Mucosa of rectum (tissue), 2 donors: ENCODE results near the gene TACC3.

ENCODE experiments used
- H3K27ac ChIP-seq, 2 donors: one replicate each; pipeline ENCODE4 v1.7.0; 2013; ENCODE audit warnings: inconsistent platforms in 2 of 2, low read depth in 2 of 2, low read length in 2 of 2
- H3K27me3 ChIP-seq, 2 donors: one replicate each; pipeline ENCODE4 v1.7.0; 2013; ENCODE audit warnings: low read length in 2 of 2; ENCODE audit not compliant: control insufficient read depth in 2 of 2, insufficient read depth in 2 of 2
- H3K36me3 ChIP-seq, 2 donors: one replicate each; pipeline ENCODE4 v1.7.0; 2013; ENCODE audit warnings: low read length in 2 of 2; ENCODE audit not compliant: control insufficient read depth in 2 of 2, insufficient read depth in 2 of 2
- H3K4me1 ChIP-seq, 2 donors: one replicate each; pipeline ENCODE4 v1.7.0; 2013; ENCODE audit warnings: low read length in 2 of 2, mild to moderate bottlenecking in 1 of 2; ENCODE audit not compliant: control insufficient read depth in 2 of 2, insufficient read depth in 2 of 2
- H3K4me3 ChIP-seq, 2 donors: one replicate each; pipeline ENCODE4 v1.7.0; 2013; ENCODE audit warnings: low read length in 2 of 2
- H3K9ac ChIP-seq, 2 donors: one replicate each; pipeline ENCODE4 v1.7.0; 2013; ENCODE audit warnings: low read length in 2 of 2, low read depth in 1 of 2, mild to moderate bottlenecking in 1 of 2
- H3K9me3 ChIP-seq, 2 donors: one replicate each; pipeline ENCODE4 v1.7.0; 2013; ENCODE audit warnings: low read length in 2 of 2; ENCODE audit not compliant: control insufficient read depth in 2 of 2
- donor health status: healthy.
- donor health status: Normal muscosa, but diverticular disease.

TACC3 gene

GRCh38 chr4:1759170-1759817 lies 38.0 kb downstream of the TACC3 start:
- H3K4me1 ChIP-seq, result peaks cover 4% of the 10 kb centered on the region in 2 donors
- peaks cover 5 to 8% of the 10 kb centered on the region in 2 donors for H3K27me3 ChIP-seq
- no peaks in the 10 kb centered on the region for H3K36me3 ChIP-seq
- H3K9ac ChIP-seq, result no peak overlapping the region
- H3K27ac ChIP-seq, result no peak overlapping the region
- H3K9me3 ChIP-seq, result no peaks in the 10 kb centered on the region
- H3K4me3 ChIP-seq, result no peak overlapping the region

- Histone ChIP-seq H3K27me3 (peaks cover 5 to 8% of the 10 kb centered on the region in 2 donors), H3K4me3 (no peak overlapping the region), H3K9me3 (no peaks in the 10 kb centered on the region), H3K27ac (no peak overlapping the region), H3K4me1 (peaks cover 4% of the 10 kb centered on the region in 2 donors), H3K9ac (no peak overlapping the region), H3K36me3 (no peaks in the 10 kb centered on the region)
These were observed 38.5 kb downstream of the TACC3 start for GRCh38 chr4:1759818-1760223.

GRCh38 chr4:1760521-1761071 lies 39.3 kb downstream of the TACC3 start:
- Histone ChIP-seq H3K36me3 (no peaks in the 10 kb centered on the region), H3K4me1 (peaks cover 4% of the 10 kb centered on the region in 2 donors), H3K4me3 (no peak overlapping the region), H3K9me3 (no peaks in the 10 kb centered on the region), H3K27ac (no peak overlapping the region), H3K9ac (no peak overlapping the region), H3K27me3 (peaks cover 5 to 8% of the 10 kb centered on the region in 2 donors)

- no peaks in the 10 kb centered on the region for H3K9me3 ChIP-seq
- no peak overlapping the region for H3K4me3 ChIP-seq
- H3K9ac ChIP-seq, result no peak overlapping the region
- H3K36me3 ChIP-seq, result no peaks in the 10 kb centered on the region
- H3K27me3 ChIP-seq, result peaks cover 8 to 9% of the 10 kb centered on the region in 2 donors
- H3K4me1 ChIP-seq, result peaks cover 4% of the 10 kb centered on the region in 2 donors
- H3K27ac ChIP-seq, result no peak overlapping the region
These were observed 39.9 kb downstream of the TACC3 start for GRCh38 chr4:1761130-1761689.

- no peaks in the 10 kb centered on the region for H3K9me3 ChIP-seq
- H3K27ac ChIP-seq, result no peak overlapping the region
- no peak overlapping the region for H3K9ac ChIP-seq
- H3K36me3 ChIP-seq, result no peaks in the 10 kb centered on the region
- peaks cover 10 to 15% of the 10 kb centered on the region in 2 donors for H3K27me3 ChIP-seq
- H3K4me3 ChIP-seq, result no peak overlapping the region
- peaks cover 4% of the 10 kb centered on the region in 2 donors for H3K4me1 ChIP-seq
These were observed 41.1 kb downstream of the TACC3 start for GRCh38 chr4:1762264-1763010.

- Histone ChIP-seq H3K4me1 (peaks cover 4 to 7% of the 10 kb centered on the region in 2 donors), H3K36me3 (no peaks in the 10 kb centered on the region), H3K4me3 (no peak overlapping the region), H3K9me3 (no peaks in the 10 kb centered on the region), H3K27ac (no peak overlapping the region), H3K9ac (no peak overlapping the region), H3K27me3 (peaks cover 10 to 18% of the 10 kb centered on the region in 2 donors)
These were observed 41.8 kb downstream of the TACC3 start for GRCh38 chr4:1763070-1763549.

- Histone ChIP-seq H3K4me1 (peaks cover 4 to 8% of the 10 kb centered on the region in 2 donors), H3K36me3 (no peaks in the 10 kb centered on the region), H3K27ac (no peak overlapping the region), H3K27me3 (peaks cover 10 to 23% of the 10 kb centered on the region in 2 donors), H3K9ac (no peak overlapping the region), H3K4me3 (peak overlapping the region in 1 of 2 donors; percentile 16), H3K9me3 (no peaks in the 10 kb centered on the region)
These were observed 42.3 kb downstream of the TACC3 start for GRCh38 chr4:1763550-1764080.

- Histone ChIP-seq H3K27ac (no peak overlapping the region), H3K9me3 (no peaks in the 10 kb centered on the region), H3K4me3 (no peak overlapping the region), H3K4me1 (peaks cover 4 to 8% of the 10 kb centered on the region in 2 donors), H3K9ac (no peak overlapping the region), H3K36me3 (no peaks in the 10 kb centered on the region), H3K27me3 (peaks cover 10 to 30% of the 10 kb centered on the region in 2 donors)
These were observed 43.3 kb downstream of the TACC3 start for GRCh38 chr4:1764670-1765069.

GRCh38 chr4:1765409-1766072 lies 44.2 kb downstream of the TACC3 start:
- no peak overlapping the region for H3K4me3 ChIP-seq

More at GRCh38 chr4:1765409-1766072, 44.2 kb downstream of the TACC3 start:
- H3K36me3 ChIP-seq, result no peaks in the 10 kb centered on the region
- no peaks in the 10 kb centered on the region for H3K9me3 ChIP-seq
- H3K27me3 ChIP-seq, result peaks cover 10 to 35% of the 10 kb centered on the region in 2 donors
- H3K27ac ChIP-seq, result no peak overlapping the region
- peaks cover 4 to 8% of the 10 kb centered on the region in 2 donors for H3K4me1 ChIP-seq
- no peak overlapping the region for H3K9ac ChIP-seq
